ENCODE results near the gene NISCH. TPM values are rescaled to one million over a fixed set of nuclear protein-coding genes. Genes with fewer than 3 reads are reported as not detected.

NISCH gene
- polyA plus RNA-seq, 4 donors: 87.4 to 139 (median 107) TPM

- DNase-seq (ENCODE audit: low read depth in 4 of 4, low spot score in 3 of 4): no peak
These were observed 54.4 kb downstream of the NISCH start for GRCh38 chr3:52509753-52510328.

GRCh38 chr3:52511509-52511908, 56.1 kb downstream of the NISCH start:
- DNase-seq (ENCODE audit: low read depth in 4 of 4, low spot score in 3 of 4): no peak

GRCh38 chr3:52512105-52512504, 56.7 kb downstream of the NISCH start:
- DNase-seq (ENCODE audit: low read depth in 4 of 4, low spot score in 3 of 4): no peak

GRCh38 chr3:52512727-52513126, 57.3 kb downstream of the NISCH start:
- DNase-seq (ENCODE audit: low read depth in 4 of 4, low spot score in 3 of 4): no peak

GRCh38 chr3:52513281-52513680, 57.9 kb downstream of the NISCH start:
- DNase-seq (ENCODE audit: low read depth in 4 of 4, low spot score in 3 of 4): no peak

- no peak for DNase-seq (ENCODE audit: low read depth in 4 of 4, low spot score in 3 of 4)
These were observed 59.2 kb downstream of the NISCH start for GRCh38 chr3:52514576-52514975.

GRCh38 chr3:52515192-52515591, 59.8 kb downstream of the NISCH start:
- no peak for DNase-seq (ENCODE audit: low read depth in 4 of 4, low spot score in 3 of 4)

GRCh38 chr3:52516509-52517195, 61.2 kb downstream of the NISCH start:
- DNase-seq (ENCODE audit: low read depth in 4 of 4, low spot score in 3 of 4): no peak

GRCh38 chr3:52517796-52518722, 62.7 kb downstream of the NISCH start:
- DNase-seq (ENCODE audit: low read depth in 4 of 4, low spot score in 3 of 4): no peak

- no peak for DNase-seq (ENCODE audit: low read depth in 4 of 4, low spot score in 3 of 4)
These were observed 63.5 kb downstream of the NISCH start for GRCh38 chr3:52518723-52519444.

GRCh38 chr3:52519445-52520140, 64.2 kb downstream of the NISCH start:
- no peak for DNase-seq (ENCODE audit: low read depth in 4 of 4, low spot score in 3 of 4)

- DNase-seq (ENCODE audit: low read depth in 4 of 4, low spot score in 3 of 4): no peak
These were observed 64.8 kb downstream of the NISCH start for GRCh38 chr3:52520141-52520667.

GRCh38 chr3:52520716-52521487, 65.5 kb downstream of the NISCH start:
- DNase-seq (ENCODE audit: low read depth in 4 of 4, low spot score in 3 of 4): no peak

- DNase-seq (ENCODE audit: low read depth in 4 of 4, low spot score in 3 of 4): no peak
These were observed 66.1 kb downstream of the NISCH start for GRCh38 chr3:52521488-52521824.

- no peak for DNase-seq (ENCODE audit: low read depth in 4 of 4, low spot score in 3 of 4)
These were observed 66.7 kb downstream of the NISCH start for GRCh38 chr3:52521881-52522650.

GRCh38 chr3:52522651-52523251, 67.3 kb downstream of the NISCH start:
- DNase-seq (ENCODE audit: low read depth in 4 of 4, low spot score in 3 of 4): no peak

- no peak for DNase-seq (ENCODE audit: low read depth in 4 of 4, low spot score in 3 of 4)
These were observed 68.2 kb downstream of the NISCH start for GRCh38 chr3:52523386-52524257.
